Smooth muscle cell (in vitro differentiated cells): ENCODE results near the gene CCDC69. TPM values are rescaled to one million over a fixed set of nuclear protein-coding genes. Genes with fewer than 3 reads are reported as not detected.
"Not testable (repeated sequence)": the region's sequence is repeated elsewhere in the genome, so short reads cannot be mapped to it uniquely, and the experiment has no call there.

ENCODE experiments used
- DNase-seq: peaks from one replicate; lab custom pipeline; 2025; ENCODE audit not compliant: unreplicated experiment; lab: John Stamatoyannopoulos, UW
- H2AFZ ChIP-seq: fragments of 200-600 bp; sonication (generic); 2 replicates; pipeline ENCODE4 v1.6.0; 2016; ENCODE audit warnings: antibody characterized with exemption, low read depth, mild to moderate bottlenecking
- H3F3A ChIP-seq: fragments of 200-600 bp; sonication (generic); 2 replicates; pipeline ENCODE4 v1.6.0; 2017; ENCODE audit warnings: antibody characterized with exemption, low read depth
- H3K27ac ChIP-seq: fragments of 200-600 bp; sonication (generic); 2 replicates; pipeline ENCODE4 v1.5.1; 2016; ENCODE audit warnings: low read depth, mild to moderate bottlenecking
- H3K27me3 ChIP-seq: fragments of 200-600 bp; sonication (generic); 2 replicates; pipeline ENCODE4 v1.6.1; 2016; ENCODE audit warnings: low read depth, mild to moderate bottlenecking
- H3K36me3 ChIP-seq: fragments of 200-600 bp; sonication (generic); 2 replicates; pipeline ENCODE4 v1.5.1; 2016; ENCODE audit warnings: low read depth
- H3K4me1 ChIP-seq: fragments of 200-600 bp; sonication (generic); 2 replicates; pipeline ENCODE4 v1.5.1; 2016; ENCODE audit warnings: low read depth
- H3K4me2 ChIP-seq: fragments of 200-600 bp; sonication (generic); 2 replicates; pipeline ENCODE4 v1.6.0; 2016; ENCODE audit warnings: mild to moderate bottlenecking
- H3K4me3 ChIP-seq: fragments of 200-600 bp; sonication (generic); 2 replicates; pipeline ENCODE4 v1.5.1; 2016; ENCODE audit warnings: mild to moderate bottlenecking
- H3K79me2 ChIP-seq: fragments of 200-600 bp; sonication (generic); 2 replicates; pipeline ENCODE4 v1.6.0; 2016; ENCODE audit warnings: low read depth, mild to moderate bottlenecking
- H3K9ac ChIP-seq: fragments of 200-600 bp; sonication (generic); 2 replicates; pipeline ENCODE4 v1.6.0; 2016; ENCODE audit warnings: low read depth
- H3K9me3 ChIP-seq: fragments of 200-600 bp; sonication (generic); replicated peaks from 2 replicates; pipeline ENCODE4 v1.5.1; 2016; ENCODE audit warnings: low read depth
- H4K20me1 ChIP-seq: fragments of 200-600 bp; sonication (generic); 2 replicates; pipeline ENCODE4 v1.6.0; 2016; ENCODE audit warnings: low read depth
- WGBS: methylation state at CpG from one replicate; pipeline ENCODE4 v1.1.7; 2016; ENCODE audit warnings: low lambda C conversion rate; 5-methylcytosine and 5-hydroxymethylcytosine counted together
- polyA plus RNA-seq: library from polyadenylated mRNA; unstranded; fragments of >200 nt; fragmentation: Nextera tagmentation; extraction: Ambion mirVana; gene quantifications from 2 replicates; pipeline ENCODE4 v1.2.1, GENCODE V29; 2016
- total RNA-seq: library from RNA; depleted of rRNA; stranded (reverse); fragments of >200 nt; gene quantifications from 2 replicates; pipeline ENCODE4 v1.2.3, GENCODE V29; 2014
- TF ChIP-seq, protein P1 (sequence below): fragments of 200-600 bp; sonication (generic); IDR thresholded peaks from 2 replicates; pipeline ENCODE4 v1.5.1; 2017; ENCODE audit warnings: borderline replicate concordance, mild to moderate bottlenecking, antibody characterized with exemption; ENCODE audit not compliant: insufficient read depth, poor library complexity, severe bottlenecking

Gene CCDC69
- total and polyA plus RNA-seq, 2 experiments from 2014 or later, result 1.1 to 1.2 TPM

DNA sequence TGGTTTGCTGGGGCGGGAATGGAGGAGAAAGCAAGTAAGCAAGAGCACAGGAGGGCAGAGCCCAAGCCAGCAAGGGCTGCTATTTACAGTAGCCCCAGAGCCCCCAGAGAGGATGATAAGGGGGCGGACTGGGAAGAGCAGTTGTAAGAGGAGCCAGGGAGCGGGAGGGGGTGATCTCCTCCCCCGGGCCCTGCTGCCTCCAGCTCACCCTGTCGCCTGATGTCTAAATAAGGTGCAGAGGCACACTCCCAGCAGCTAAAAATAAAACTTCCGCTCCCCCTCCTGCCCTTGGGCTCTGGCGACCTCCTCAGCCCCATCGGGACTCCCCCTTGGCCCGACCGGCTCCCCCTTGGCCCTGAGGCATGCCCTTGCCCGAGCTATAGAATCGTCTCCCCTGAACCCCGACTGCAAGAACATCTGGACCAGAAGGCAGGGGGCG lies 14.4 kb upstream of the CCDC69 start:
- 69% methylated on average over 14 of the region's 14 CpGs for WGBS
- TF ChIP-seq, protein P1, sequence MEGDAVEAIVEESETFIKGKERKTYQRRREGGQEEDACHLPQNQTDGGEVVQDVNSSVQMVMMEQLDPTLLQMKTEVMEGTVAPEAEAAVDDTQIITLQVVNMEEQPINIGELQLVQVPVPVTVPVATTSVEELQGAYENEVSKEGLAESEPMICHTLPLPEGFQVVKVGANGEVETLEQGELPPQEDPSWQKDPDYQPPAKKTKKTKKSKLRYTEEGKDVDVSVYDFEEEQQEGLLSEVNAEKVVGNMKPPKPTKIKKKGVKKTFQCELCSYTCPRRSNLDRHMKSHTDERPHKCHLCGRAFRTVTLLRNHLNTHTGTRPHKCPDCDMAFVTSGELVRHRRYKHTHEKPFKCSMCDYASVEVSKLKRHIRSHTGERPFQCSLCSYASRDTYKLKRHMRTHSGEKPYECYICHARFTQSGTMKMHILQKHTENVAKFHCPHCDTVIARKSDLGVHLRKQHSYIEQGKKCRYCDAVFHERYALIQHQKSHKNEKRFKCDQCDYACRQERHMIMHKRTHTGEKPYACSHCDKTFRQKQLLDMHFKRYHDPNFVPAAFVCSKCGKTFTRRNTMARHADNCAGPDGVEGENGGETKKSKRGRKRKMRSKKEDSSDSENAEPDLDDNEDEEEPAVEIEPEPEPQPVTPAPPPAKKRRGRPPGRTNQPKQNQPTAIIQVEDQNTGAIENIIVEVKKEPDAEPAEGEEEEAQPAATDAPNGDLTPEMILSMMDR, result no peak
- H3F3A ChIP-seq, result no peaks in the 10 kb centered on the region
- H3K27ac ChIP-seq, result no peak overlapping the region
- no peaks in the 10 kb centered on the region for H3K79me2 ChIP-seq
- no peaks in the 10 kb centered on the region for H3K27me3 ChIP-seq
- no peak overlapping the region for H3K9ac ChIP-seq
- H3K9me3 ChIP-seq, result no peaks in the 10 kb centered on the region
- no peaks in the 10 kb centered on the region for H3K4me1 ChIP-seq
- no peaks in the 10 kb centered on the region for H4K20me1 ChIP-seq
- no peak for DNase-seq
- H3K4me2 ChIP-seq, result no peak overlapping the region
- no peak overlapping the region for H3K4me3 ChIP-seq
- H3K36me3 ChIP-seq, result no peaks in the 10 kb centered on the region
- no peak overlapping the region for H2AFZ ChIP-seq

DNA sequence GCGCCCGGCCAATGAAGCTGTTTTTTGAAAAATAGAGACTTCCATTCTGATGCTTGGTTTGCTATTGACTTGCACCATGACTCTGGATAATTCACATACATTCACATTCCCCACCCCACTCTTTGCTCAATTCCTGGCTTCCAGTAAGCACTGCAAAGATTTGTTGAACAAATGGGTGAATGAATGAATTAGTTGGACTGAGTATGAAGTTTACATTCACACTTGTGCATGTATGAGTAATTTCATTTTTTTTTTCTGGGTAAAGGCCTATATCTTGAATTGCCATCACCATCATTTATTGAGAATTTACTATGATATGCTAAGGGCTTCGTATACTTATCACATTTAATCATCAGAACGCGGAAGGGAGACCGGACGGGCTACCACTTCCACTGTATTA lies 13.8 kb upstream of the CCDC69 start:
- no peaks in the 10 kb centered on the region for H3K9me3 ChIP-seq
- no peaks in the 10 kb centered on the region for H3K27me3 ChIP-seq
- no peak overlapping the region for H3K4me3 ChIP-seq
- H4K20me1 ChIP-seq, result no peaks in the 10 kb centered on the region
- no peak overlapping the region for H2AFZ ChIP-seq
- H3K27ac ChIP-seq, result no peak overlapping the region
- TF ChIP-seq, protein P1, result no peak
- H3K79me2 ChIP-seq, result no peaks in the 10 kb centered on the region
- H3K9ac ChIP-seq, result no peak overlapping the region
- no peaks in the 10 kb centered on the region for H3K36me3 ChIP-seq
- WGBS, result 96% methylated on average over 7 of the region's 7 CpGs
- DNase-seq, result no peak
- no peaks in the 10 kb centered on the region for H3F3A ChIP-seq
- no peak overlapping the region for H3K4me2 ChIP-seq
- no peaks in the 10 kb centered on the region for H3K4me1 ChIP-seq

DNA sequence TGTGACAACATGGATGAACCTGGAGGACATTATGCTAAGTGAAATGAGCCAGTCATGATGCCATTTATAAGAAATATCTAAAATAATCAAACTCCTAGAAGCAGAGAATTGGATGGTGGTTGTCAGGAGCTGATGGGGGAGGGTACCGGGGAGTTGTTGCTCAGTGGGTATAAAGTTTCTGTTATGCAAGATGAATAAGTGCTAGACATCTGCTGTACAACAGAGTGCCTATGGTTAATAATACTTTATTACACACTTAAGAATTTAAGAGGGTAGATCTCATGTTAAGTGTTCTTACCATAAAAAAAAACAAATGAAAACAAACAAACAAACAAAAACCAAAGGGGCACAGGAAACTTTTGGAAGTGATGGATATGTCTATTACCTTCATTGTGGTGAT lies 13.0 kb upstream of the CCDC69 start:
- Histone ChIP-seq H3K27ac (no peak overlapping the region), H4K20me1 (no peaks in the 10 kb centered on the region), H3K79me2 (no peaks in the 10 kb centered on the region), H3K36me3 (no peaks in the 10 kb centered on the region), H3F3A (no peaks in the 10 kb centered on the region), H3K9ac (no peak overlapping the region), H3K4me1 (no peaks in the 10 kb centered on the region), H3K9me3 (no peaks in the 10 kb centered on the region), H3K4me2 (no peak overlapping the region), H3K27me3 (no peaks in the 10 kb centered on the region), H2AFZ (no peak overlapping the region), H3K4me3 (no peak overlapping the region)
- 92% methylated on average over 1 of the region's 1 CpG for WGBS
- no peak for DNase-seq
- TF ChIP-seq, protein P1, result no peak

DNA sequence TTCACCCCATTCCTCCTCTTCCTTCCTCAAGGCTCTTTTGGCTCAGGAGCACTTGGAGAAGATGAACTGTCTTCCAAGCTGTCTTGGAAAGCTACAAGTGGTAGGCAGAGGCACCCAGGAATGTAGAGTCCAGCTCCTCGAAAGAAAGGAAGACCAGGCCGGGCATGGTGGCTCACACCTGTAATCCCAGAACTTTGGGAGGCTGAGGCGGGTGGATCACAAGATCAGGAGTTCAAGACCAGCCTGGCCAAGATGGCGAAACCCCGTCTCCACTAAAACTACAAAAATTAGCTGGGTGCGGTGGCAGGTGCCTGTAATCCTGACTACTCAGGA lies 11.3 kb upstream of the CCDC69 start:
- H3K79me2 ChIP-seq, H3K4me1 ChIP-seq, H3K27ac ChIP-seq, H3K27me3 ChIP-seq, H3F3A ChIP-seq, H3K36me3 ChIP-seq, H4K20me1 ChIP-seq, H2AFZ ChIP-seq, H3K9ac ChIP-seq, H3K4me3 ChIP-seq, DNase-seq, H3K9me3 ChIP-seq: not testable (repeated sequence)
- peak overlapping the region; percentile 6 for H3K4me2 ChIP-seq
- WGBS, result 97% methylated on average over 6 of the region's 6 CpGs
